SU-DHL-6 (cell line): ENCODE results near the gene PPP2R5D.
A peak's percentile ranks its signal among the peaks of the same experiment; 100 is the strongest.

Experiments
- H2AFZ ChIP-seq: fragments of 200-600 bp; sonication (generic); 2 replicates; pipeline ENCODE4 v1.6.1; 2014; ENCODE audit warnings: low read depth, mild to moderate bottlenecking, moderate library complexity, mixed read lengths, antibody characterized with exemption, low read length; ENCODE audit not compliant: severe bottlenecking
- H3F3A ChIP-seq: fragments of 200-600 bp; shearing (Covaris generic); 2 replicates; pipeline ENCODE4 v1.6.0; 2016; ENCODE audit warnings: antibody characterized with exemption, mild to moderate bottlenecking; ENCODE audit not compliant: insufficient read depth
- H3K27ac ChIP-seq: fragments of 200-600 bp; sonication (generic); 2 replicates; pipeline ENCODE4 v1.5.1; 2016; ENCODE audit warnings: low read depth, mild to moderate bottlenecking, low read length, moderate library complexity, mixed read lengths
- H3K27me3 ChIP-seq: fragments of 200-600 bp; sonication (generic), shearing (Covaris generic); 2 replicates; pipeline ENCODE4 v1.6.0; 2014; ENCODE audit warnings: mild to moderate bottlenecking, low read length
- H3K36me3 ChIP-seq: fragments of 200-600 bp; sonication (generic); 2 replicates; pipeline ENCODE4 v1.6.1; 2014; ENCODE audit warnings: mild to moderate bottlenecking, low read length, mixed read lengths
- H3K4me2 ChIP-seq: fragments of 300-600, 200-600 bp; shearing (Covaris generic), sonication (generic); 2 replicates; pipeline ENCODE4 v1.6.0; 2014; ENCODE audit warnings: low read length, low read depth, mild to moderate bottlenecking; ENCODE audit not compliant: poor library complexity, severe bottlenecking
- H3K4me3 ChIP-seq: fragments of 200-600 bp; sonication (generic); 2 replicates; pipeline ENCODE4 v1.5.1; 2014; ENCODE audit warnings: antibody characterized with exemption, low read length, mild to moderate bottlenecking, mixed read lengths; ENCODE audit not compliant: insufficient read depth, poor library complexity, severe bottlenecking
- H3K79me2 ChIP-seq: fragments of 200-600 bp; sonication (generic); 2 replicates; pipeline ENCODE4 v1.6.1; 2014; ENCODE audit warnings: mild to moderate bottlenecking, low read length, moderate library complexity; ENCODE audit not compliant: insufficient read depth
- H3K9ac ChIP-seq: fragments of 200-600 bp; sonication (generic); 2 replicates; pipeline ENCODE4 v1.7.0; 2014; ENCODE audit warnings: mild to moderate bottlenecking, low read length
- H3K9me2 ChIP-seq: fragments of 200-600 bp; sonication (generic); replicated peaks from 2 replicates; pipeline ENCODE4 v1.6.1; 2014; ENCODE audit warnings: low read length; ENCODE audit not compliant: insufficient read depth
- H3K9me3 ChIP-seq: fragments of 200-600 bp; sonication (generic); 2 replicates; pipeline ENCODE4 v1.6.1; 2014; ENCODE audit warnings: low read length, mixed read lengths; ENCODE audit not compliant: insufficient read depth
- H4K20me1 ChIP-seq: fragments of 200-600 bp; sonication (generic); 2 replicates; pipeline ENCODE4 v1.6.1; 2014; ENCODE audit warnings: low read depth, mild to moderate bottlenecking, antibody characterized with exemption, low read length, moderate library complexity, mixed read lengths
- EZH2phosphoT487 ChIP-seq: fragments of 200-600 bp; sonication (generic), shearing (Covaris generic); conservative IDR thresholded peaks from 2 replicates; pipeline ENCODE4 v1.6.1; 2018; ENCODE audit warnings: mild to moderate bottlenecking, antibody characterized with exemption, low read length, moderate library complexity, mixed read lengths
- TF ChIP-seq, protein P1 (sequence below): fragments of 200-600 bp; sonication (generic); IDR thresholded peaks from one replicate; pipeline ENCODE4 v1.5.1; 2017; ENCODE audit warnings: antibody characterized with exemption, mild to moderate bottlenecking, low read length, moderate library complexity; ENCODE audit not compliant: insufficient read depth, poor library complexity, severe bottlenecking

The PPP2R5D gene

DNA sequence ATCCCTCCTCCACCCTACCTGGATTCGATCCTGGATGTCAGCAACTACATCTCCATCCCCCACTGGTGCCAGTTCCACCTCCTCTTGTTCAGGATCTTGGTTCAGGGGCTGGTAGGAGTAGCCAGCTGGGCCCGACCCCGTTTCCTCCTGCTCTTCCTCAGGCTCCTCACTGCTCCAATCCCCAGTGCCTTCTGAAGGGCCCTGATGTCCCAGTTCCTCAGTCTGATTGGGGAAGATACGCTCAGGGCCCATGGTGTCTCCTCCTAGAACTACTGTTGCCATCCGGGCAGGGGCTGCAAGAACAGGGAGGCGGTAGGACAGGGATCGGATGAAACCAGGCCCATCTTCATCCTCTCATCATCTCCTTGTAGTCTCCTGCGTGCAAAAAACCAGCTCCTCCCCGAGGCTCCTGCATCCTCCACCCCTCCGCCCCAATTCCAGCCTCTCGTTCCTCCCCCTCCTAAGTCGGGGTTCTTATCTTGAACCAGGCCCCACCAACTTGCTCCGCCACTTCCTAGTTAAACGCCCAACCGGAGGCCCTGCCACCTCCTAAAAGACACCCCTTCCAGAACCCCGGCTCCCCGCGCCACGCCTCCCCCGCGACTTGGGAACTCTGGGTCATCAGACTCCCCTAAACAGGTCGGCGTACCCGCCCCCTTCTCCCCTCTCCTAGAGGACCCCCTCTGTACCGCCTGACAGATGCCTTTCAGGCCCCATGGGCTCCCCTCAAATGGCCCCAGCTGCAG lies 28.9 kb downstream of the PPP2R5D start:
- H3K27ac ChIP-seq, result peak overlapping the region; percentile 45
- H3K9me2 ChIP-seq, result no peaks in the 10 kb centered on the region
- H3K9ac ChIP-seq, result peak overlapping the region; percentile 85
- H3F3A ChIP-seq, result no peaks in the 10 kb centered on the region
- no peaks in the 10 kb centered on the region for H3K27me3 ChIP-seq
- no peaks in the 10 kb centered on the region for H4K20me1 ChIP-seq
- H3K79me2 ChIP-seq, result peaks cover 44% of the 10 kb centered on the region
- H3K36me3 ChIP-seq, result no peaks in the 10 kb centered on the region
- H3K9me3 ChIP-seq, result no peaks in the 10 kb centered on the region
- H3K4me2 ChIP-seq, result peak overlapping the region; percentile 84
- H2AFZ ChIP-seq, result peak overlapping the region; percentile 92
- peak overlapping the region; percentile 89 for H3K4me3 ChIP-seq
- TF ChIP-seq EZH2phosphoT487, result no peak
- TF ChIP-seq, protein P1, sequence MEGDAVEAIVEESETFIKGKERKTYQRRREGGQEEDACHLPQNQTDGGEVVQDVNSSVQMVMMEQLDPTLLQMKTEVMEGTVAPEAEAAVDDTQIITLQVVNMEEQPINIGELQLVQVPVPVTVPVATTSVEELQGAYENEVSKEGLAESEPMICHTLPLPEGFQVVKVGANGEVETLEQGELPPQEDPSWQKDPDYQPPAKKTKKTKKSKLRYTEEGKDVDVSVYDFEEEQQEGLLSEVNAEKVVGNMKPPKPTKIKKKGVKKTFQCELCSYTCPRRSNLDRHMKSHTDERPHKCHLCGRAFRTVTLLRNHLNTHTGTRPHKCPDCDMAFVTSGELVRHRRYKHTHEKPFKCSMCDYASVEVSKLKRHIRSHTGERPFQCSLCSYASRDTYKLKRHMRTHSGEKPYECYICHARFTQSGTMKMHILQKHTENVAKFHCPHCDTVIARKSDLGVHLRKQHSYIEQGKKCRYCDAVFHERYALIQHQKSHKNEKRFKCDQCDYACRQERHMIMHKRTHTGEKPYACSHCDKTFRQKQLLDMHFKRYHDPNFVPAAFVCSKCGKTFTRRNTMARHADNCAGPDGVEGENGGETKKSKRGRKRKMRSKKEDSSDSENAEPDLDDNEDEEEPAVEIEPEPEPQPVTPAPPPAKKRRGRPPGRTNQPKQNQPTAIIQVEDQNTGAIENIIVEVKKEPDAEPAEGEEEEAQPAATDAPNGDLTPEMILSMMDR, result no peak

DNA sequence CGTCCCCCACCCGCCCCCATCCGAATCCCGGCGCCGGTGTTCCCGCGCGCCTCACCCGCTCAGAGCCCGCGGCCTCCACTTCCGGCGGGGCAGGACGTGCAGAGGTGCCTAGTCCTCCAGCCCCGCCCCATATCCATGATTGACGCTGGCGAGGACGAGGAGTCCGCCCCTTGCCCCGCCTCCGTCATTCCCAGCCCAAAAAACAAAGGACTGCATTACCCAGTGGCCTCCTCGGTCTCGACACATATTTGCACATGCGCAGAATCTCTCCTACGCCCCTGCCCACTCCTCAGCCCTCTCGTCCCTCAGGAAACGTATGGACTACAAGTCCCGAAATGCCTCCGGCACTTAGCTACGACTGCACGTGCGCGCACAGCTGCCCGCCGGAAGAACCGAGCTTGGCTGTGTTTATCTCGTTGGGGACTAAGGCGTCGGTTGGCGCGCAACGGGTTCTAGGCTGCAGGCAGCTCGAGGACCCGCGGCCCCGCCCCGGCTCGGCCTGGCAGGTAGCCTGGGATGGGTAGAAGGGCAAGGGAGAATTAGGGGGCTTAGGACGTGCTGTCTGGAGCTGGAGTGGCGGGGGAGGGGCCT lies 29.6 kb downstream of the PPP2R5D start, which contains the start of the genes KLHDC3 and MEA1:
KLHDC3 (plus strand) TSS at position 407 of the 591 bp plus-strand sequence. CDS start 2,944 bp downstream, outside the sequence.
MEA1 (minus strand) TSS at position 104 of the 591 bp plus-strand sequence. CDS start 133 bp downstream, outside the sequence.
- peaks cover 44% of the 10 kb centered on the region for H3K79me2 ChIP-seq
- H3K36me3 ChIP-seq, result no peaks in the 10 kb centered on the region; the same call in 1 of the 2 replicates
- no peak for TF ChIP-seq EZH2phosphoT487
- TF ChIP-seq, protein P1, result no peak
- peak within 1 kb of the TSS; percentile 45 for H3K27ac ChIP-seq
- H4K20me1 ChIP-seq, result no peaks in the 10 kb centered on the region
- no peaks in the 10 kb centered on the region for H3K9me2 ChIP-seq
- H3K4me3 ChIP-seq, result peak within 1 kb of the TSS; percentile 89
- peak within 1 kb of the TSS; percentile 94 for H3K4me2 ChIP-seq
- no peaks in the 10 kb centered on the region for H3K9me3 ChIP-seq
- H3K9ac ChIP-seq, result peak within 1 kb of the TSS; percentile 85
- peak within 1 kb of the TSS; percentile 92 for H2AFZ ChIP-seq
- no peaks in the 10 kb centered on the region for H3K27me3 ChIP-seq
- peaks cover 2% of the 10 kb centered on the region for H3F3A ChIP-seq

DNA sequence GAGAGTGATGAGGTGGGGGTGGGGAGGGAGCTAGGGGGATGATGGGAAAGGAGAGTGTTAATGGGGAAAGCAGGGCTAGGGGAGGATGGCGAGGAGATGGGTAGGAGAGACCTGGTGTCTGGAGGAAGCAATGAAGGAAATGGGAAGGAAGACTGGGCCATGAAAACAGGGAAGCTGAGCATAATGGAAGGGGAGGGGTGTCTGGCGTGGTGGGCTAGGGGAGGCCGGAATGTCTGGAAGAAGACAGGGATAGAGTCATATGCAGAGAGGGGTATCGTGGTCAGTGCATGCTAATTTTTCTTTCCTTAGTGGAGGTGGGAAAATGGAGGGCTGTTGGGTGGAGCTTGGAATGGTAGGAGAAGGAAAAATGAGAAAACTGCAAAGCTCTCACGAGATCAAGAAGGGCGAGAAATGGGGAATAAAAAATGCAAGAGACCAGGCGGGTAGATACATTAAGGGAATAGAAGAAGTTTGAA lies 30.1 kb downstream of the PPP2R5D start:
- H3K4me2 ChIP-seq, result peak overlapping the region; percentile 94
- no peaks in the 10 kb centered on the region for H3K9me3 ChIP-seq
- peak overlapping the region; percentile 85 for H3K9ac ChIP-seq
- H3K36me3 ChIP-seq, result no peaks in the 10 kb centered on the region; the same call in 1 of the 2 replicates
- H3K4me3 ChIP-seq, result peak overlapping the region; percentile 75
- no peak overlapping the region for H2AFZ ChIP-seq
- peaks cover 44% of the 10 kb centered on the region for H3K79me2 ChIP-seq
- no peak for TF ChIP-seq EZH2phosphoT487
- TF ChIP-seq, protein P1, result no peak
- no peaks in the 10 kb centered on the region for H4K20me1 ChIP-seq
- H3K9me2 ChIP-seq, result no peaks in the 10 kb centered on the region
- peaks cover 7% of the 10 kb centered on the region for H3F3A ChIP-seq
- no peak overlapping the region for H3K27ac ChIP-seq
- no peaks in the 10 kb centered on the region for H3K27me3 ChIP-seq
